Panc1 (cell line): ENCODE data around the gene TM4SF20. TPM values are rescaled to one million over a fixed set of nuclear protein-coding genes. Genes with fewer than 3 reads are reported as not detected.

Experiments
- ATAC-seq: fragments of 200-7000 bp; cut with Tn5 transposase; 2 replicates; pipeline ENCODE4 v1.9.1; 2020; ENCODE audit warnings: mild to moderate bottlenecking, moderate library complexity
- BruUV-seq: library from RNA; stranded (reverse); fragments of 400-500 nt; replicated peaks from 2 replicates; lab custom pipeline; 2021; lab: Mats Ljungman, UMichigan
- CTCF ChIA-PET: fragments of 300-600 bp; sonication (Branson Sonifier 250); formaldehyde crosslinking; loops from one replicate; lab custom pipeline; 2022; ENCODE audit warnings: antibody characterized with exemption; lab: Charles Lee
- POLR2A ChIA-PET: fragments of 300-600 bp; sonication (Branson Sonifier 250); formaldehyde crosslinking; loops from one replicate; lab custom pipeline; 2022; ENCODE audit warnings: antibody characterized with exemption; lab: Charles Lee
- DNase-seq: peaks from one replicate; pipeline ENCODE4 v3.0.0-alpha.2; 2010; ENCODE audit warnings: low read depth, low spot score
- H3K27ac ChIP-seq: 2 replicates; pipeline ENCODE4 v1.5.1; 2011; ENCODE audit warnings: mild to moderate bottlenecking, low read length, inconsistent platforms
- H3K27me3 ChIP-seq: fragments of 200-500 bp; sonication (Bioruptor generic); 2 replicates; pipeline ENCODE4 v1.6.0; 2014; ENCODE audit warnings: low read length, inconsistent platforms; ENCODE audit not compliant: control insufficient read depth, insufficient read depth
- H3K36me3 ChIP-seq: fragments of 200-500 bp; sonication (Bioruptor generic); 2 replicates; pipeline ENCODE4 v1.5.1; 2014; ENCODE audit warnings: inconsistent platforms, mild to moderate bottlenecking, low read length, moderate library complexity; ENCODE audit not compliant: control insufficient read depth, insufficient read depth
- H3K4me1 ChIP-seq: 2 replicates; pipeline ENCODE4 v1.5.1; 2011; ENCODE audit warnings: inconsistent platforms, mild to moderate bottlenecking, low read length, moderate library complexity; ENCODE audit not compliant: control insufficient read depth, insufficient read depth
- H3K4me3 ChIP-seq, 2 experiments: 2 replicates each; pipeline ENCODE4 v1.5.1; 2011 to 2012; ENCODE audit warnings: low read depth in 2 of 2, low read length in 2 of 2, mild to moderate bottlenecking in 2 of 2, inconsistent platforms in 1 of 2, moderate library complexity in 1 of 2
- H3K9me3 ChIP-seq: fragments of 200-500 bp; sonication (Bioruptor generic); 2 replicates; pipeline ENCODE4 v1.5.1; 2014; ENCODE audit warnings: low read depth, mild to moderate bottlenecking, inconsistent platforms, low read length, moderate library complexity; ENCODE audit not compliant: control insufficient read depth, insufficient read depth
- POLR2AphosphoS5 ChIP-seq: IDR thresholded peaks from 2 replicates; pipeline ENCODE4 v1.6.1; 2012; ENCODE audit warnings: mild to moderate bottlenecking, low read depth, low read length, moderate library complexity
- REST ChIP-seq, 2 experiments: IDR thresholded peaks; 2 replicates each; pipeline ENCODE4 v1.6.1; 2011 to 2012; ENCODE audit warnings: low read depth in 2 of 2, control low read depth in 1 of 2, low read length in 1 of 2, mild to moderate bottlenecking in 1 of 2, moderate library complexity in 1 of 2; ENCODE audit not compliant: insufficient read depth in 1 of 2
- SIN3A ChIP-seq: IDR thresholded peaks from 2 replicates; pipeline ENCODE4 v1.6.1; 2012; ENCODE audit warnings: low read depth, mild to moderate bottlenecking, low read length, moderate library complexity, borderline replicate concordance; ENCODE audit not compliant: insufficient read depth
- TCF7L2 ChIP-seq: IDR thresholded peaks from 2 replicates; pipeline ENCODE4 v1.6.1; 2011; ENCODE audit warnings: mild to moderate bottlenecking, low read depth, low read length, inconsistent platforms
- in situ Hi-C: cut with HindIII; loops from 2 replicates; pipeline ENCODE4 v1.10.0; 2016; ENCODE audit warnings: low sequenced_read_pairs, low pct_unique_long_range_greater_than_20kb
- intact Hi-C: fragments of 100-400 bp; cut with micrococcal nuclease; formaldehyde crosslinking; loops from one replicate; pipeline ENCODE4 v1.10.0; 2022; ENCODE audit not compliant: unreplicated experiment
- total RNA-seq: library from RNA; stranded (reverse); gene quantifications from one replicate; pipeline ENCODE4 v1.2.1, GENCODE V29; 2021; ENCODE audit not compliant: unreplicated experiment
- TF ChIP-seq, protein P1 (sequence below): fragments of 450-650 bp; IDR thresholded peaks from 2 replicates; pipeline ENCODE4 v1.5.1; 2017; ENCODE audit warnings: mild to moderate bottlenecking

The TM4SF20 gene
- total RNA-seq, 1 experiment from 2014 or later, result not detected

DNA sequence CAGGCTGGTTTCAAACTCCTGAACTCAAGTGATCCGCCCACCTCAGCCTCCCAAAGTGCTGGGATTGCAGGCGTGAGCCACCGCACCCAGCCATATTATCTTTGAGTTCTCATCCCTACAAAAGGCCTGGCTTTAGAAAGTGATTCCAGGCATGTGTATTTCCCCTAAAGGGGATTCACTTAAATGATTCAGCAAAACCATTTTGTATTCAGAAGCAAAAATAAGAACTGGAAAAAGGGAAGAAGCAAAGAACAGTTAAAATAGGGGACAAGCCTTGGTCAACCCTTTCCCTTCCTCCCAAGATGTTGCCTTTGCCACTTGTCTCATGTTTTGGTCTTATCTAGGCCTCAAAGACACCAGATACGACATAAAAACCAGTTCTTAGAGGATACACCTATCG lies 10.5 kb downstream of the TM4SF20 start:
- intact Hi-C loops, result no loop called here
- no peaks in the 10 kb centered on the region for H3K9me3 ChIP-seq
- no peak overlapping the region for H3K4me3 ChIP-seq
- DNase-seq (no peak), ATAC-seq (no peak)
- CTCF ChIA-PET, result no interaction called here
- POLR2A ChIA-PET, result no interaction called here
- no TSS peak for BruUV-seq
- TF ChIP-seq TCF7L2 (no peak), REST (IDR thresholded peaks at IDR 0.05; ENCODE audit: insufficient read depth in 1 of 2, low read depth in 2 of 2, low read length in 1 of 2) (no peak), POLR2AphosphoS5 (no peak), SIN3A (no peak)
- TF ChIP-seq, protein P1, sequence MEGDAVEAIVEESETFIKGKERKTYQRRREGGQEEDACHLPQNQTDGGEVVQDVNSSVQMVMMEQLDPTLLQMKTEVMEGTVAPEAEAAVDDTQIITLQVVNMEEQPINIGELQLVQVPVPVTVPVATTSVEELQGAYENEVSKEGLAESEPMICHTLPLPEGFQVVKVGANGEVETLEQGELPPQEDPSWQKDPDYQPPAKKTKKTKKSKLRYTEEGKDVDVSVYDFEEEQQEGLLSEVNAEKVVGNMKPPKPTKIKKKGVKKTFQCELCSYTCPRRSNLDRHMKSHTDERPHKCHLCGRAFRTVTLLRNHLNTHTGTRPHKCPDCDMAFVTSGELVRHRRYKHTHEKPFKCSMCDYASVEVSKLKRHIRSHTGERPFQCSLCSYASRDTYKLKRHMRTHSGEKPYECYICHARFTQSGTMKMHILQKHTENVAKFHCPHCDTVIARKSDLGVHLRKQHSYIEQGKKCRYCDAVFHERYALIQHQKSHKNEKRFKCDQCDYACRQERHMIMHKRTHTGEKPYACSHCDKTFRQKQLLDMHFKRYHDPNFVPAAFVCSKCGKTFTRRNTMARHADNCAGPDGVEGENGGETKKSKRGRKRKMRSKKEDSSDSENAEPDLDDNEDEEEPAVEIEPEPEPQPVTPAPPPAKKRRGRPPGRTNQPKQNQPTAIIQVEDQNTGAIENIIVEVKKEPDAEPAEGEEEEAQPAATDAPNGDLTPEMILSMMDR, result no peak
- H3K36me3 ChIP-seq, result no peaks in the 10 kb centered on the region
- H3K27ac ChIP-seq, result no peak overlapping the region
- no peaks in the 10 kb centered on the region for H3K27me3 ChIP-seq
- no peaks in the 10 kb centered on the region for H3K4me1 ChIP-seq
- in situ Hi-C loops, result no loop called here

DNA sequence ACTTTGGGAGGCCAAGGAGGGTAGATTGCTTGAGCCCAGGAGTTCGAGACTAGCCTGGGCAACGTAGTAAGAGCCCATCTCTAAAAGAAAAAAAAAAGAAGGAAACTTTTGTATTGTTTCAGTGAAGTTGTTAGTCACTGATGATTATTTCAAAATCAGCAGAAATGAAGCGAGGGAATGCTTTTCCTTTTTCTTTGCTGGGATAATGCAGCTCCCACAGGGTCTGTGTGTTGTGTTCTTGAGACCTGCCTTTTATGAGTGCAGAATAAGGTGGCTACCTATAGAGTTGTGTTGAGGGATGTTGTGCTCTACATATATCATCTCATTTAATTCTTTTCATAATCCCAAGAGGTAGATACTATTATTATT lies 11.7 kb downstream of the TM4SF20 start:
- Histone ChIP-seq H3K9me3 (no peaks in the 10 kb centered on the region), H3K4me3 (no peak overlapping the region), H3K27me3 (no peaks in the 10 kb centered on the region), H3K36me3 (no peaks in the 10 kb centered on the region), H3K4me1 (no peaks in the 10 kb centered on the region), H3K27ac (no peak overlapping the region)
- intact Hi-C loops, result no loop called here
- no TSS peak for BruUV-seq
- TF ChIP-seq, protein P1, result no peak
- no peak for TF ChIP-seq SIN3A
- TF ChIP-seq REST (IDR thresholded peaks at IDR 0.05; ENCODE audit: insufficient read depth in 1 of 2, low read depth in 2 of 2, low read length in 1 of 2), result no peak
- TF ChIP-seq TCF7L2, result no peak
- TF ChIP-seq POLR2AphosphoS5, result no peak
- POLR2A ChIA-PET, result no interaction called here
- CTCF ChIA-PET, result no interaction called here
- DNase-seq (no peak), ATAC-seq (no peak)
- in situ Hi-C loops, result no loop called here
